ENCODE measurements around the gene ABCB10. TPM values are rescaled to one million over a fixed set of nuclear protein-coding genes. Genes with fewer than 3 reads are reported as not detected.
"Not testable (repeated sequence)": the region's sequence is repeated elsewhere in the genome, so short reads cannot be mapped to it uniquely, and the experiment has no call there.

ABCB10 gene
- total RNA-seq, 2 experiments from 2014 or later: 18.9 to 19.1 TPM

- intact Hi-C loops (cut with micrococcal nuclease): no loop called here
- no peaks in the 10 kb centered on the region for H3K36me3 Mint-ChIP-seq (ENCODE audit: low read depth)
- DNase-seq: no peak
- no peaks in the 10 kb centered on the region for H3K27me3 Mint-ChIP-seq (ENCODE audit: low read depth)
- CTCF ChIA-PET: interaction anchor here (0.6 to 0.9 kb wide), 2 partner anchors 12 to 1697 kb away, joined by 3 read pairs; no protein-coding TSS in a partner anchor
- no peak overlapping the region for H3K27ac Mint-ChIP-seq
- no peaks in the 10 kb centered on the region for H3K9me3 Mint-ChIP-seq
- peaks cover 6% of the 10 kb centered on the region for H3K4me1 Mint-ChIP-seq (ENCODE audit: low read depth)
- no peak overlapping the region for H3K4me3 Mint-ChIP-seq
Measured at GRCh38 chr1:229563701-229564100, 5.2 kb upstream of the ABCB10 start.

- CTCF ChIA-PET: interaction anchor here (0.5 to 0.9 kb wide), 2 partner anchors 12 to 62 kb away, joined by 3 read pairs; no protein-coding TSS in a partner anchor
- peaks cover 6% of the 10 kb centered on the region for H3K4me1 Mint-ChIP-seq (ENCODE audit: low read depth)
- no peaks in the 10 kb centered on the region for H3K36me3 Mint-ChIP-seq (ENCODE audit: low read depth)
- no peak overlapping the region for H3K27ac Mint-ChIP-seq
- H3K9me3 Mint-ChIP-seq: no peaks in the 10 kb centered on the region
- DNase-seq: no peak
- H3K27me3 Mint-ChIP-seq (ENCODE audit: low read depth): no peaks in the 10 kb centered on the region
- intact Hi-C loops (cut with micrococcal nuclease): no loop called here
- H3K4me3 Mint-ChIP-seq: no peak overlapping the region
Measured at GRCh38 chr1:229563241-229563640, 4.7 kb upstream of the ABCB10 start.

GRCh38 chr1:229562686-229563085 lies 4.2 kb upstream of the ABCB10 start:
- CTCF ChIA-PET: interaction anchor here (0.5 to 0.9 kb wide), 2 partner anchors 11 to 61 kb away, joined by 3 read pairs; no protein-coding TSS in a partner anchor
- intact Hi-C loops (cut with micrococcal nuclease): no loop called here
- Mint-ChIP-seq H3K36me3 (ENCODE audit: low read depth) (no peaks in the 10 kb centered on the region), H3K9me3 (no peaks in the 10 kb centered on the region), H3K27ac (no peak overlapping the region), H3K27me3 (ENCODE audit: low read depth) (no peaks in the 10 kb centered on the region), H3K4me1 (ENCODE audit: low read depth) (peaks cover 6% of the 10 kb centered on the region), H3K4me3 (no peak overlapping the region)
- DNase-seq: no peak

- CTCF ChIA-PET: no interaction called here
- H3K36me3 Mint-ChIP-seq (ENCODE audit: low read depth): peaks cover 3% of the 10 kb centered on the region
Measured at GRCh38 chr1:229561141-229561540, 2.6 kb upstream of the ABCB10 start.

GRCh38 chr1:229560124-229560523 lies 1.6 kb upstream of the ABCB10 start:
- H3K36me3 Mint-ChIP-seq (ENCODE audit: low read depth); intact Hi-C loops (cut with micrococcal nuclease); DNase-seq; H3K27ac Mint-ChIP-seq; H3K27me3 Mint-ChIP-seq (ENCODE audit: low read depth); H3K9me3 Mint-ChIP-seq; CTCF ChIA-PET: not testable (repeated sequence)
- Mint-ChIP-seq H3K4me1 (ENCODE audit: low read depth) (peaks cover 22% of the 10 kb centered on the region), H3K4me3 (peak overlapping the region; percentile 47)

More at GRCh38 chr1:229561141-229561540, 2.6 kb upstream of the ABCB10 start:
- Mint-ChIP-seq H3K4me1 (ENCODE audit: low read depth) (peaks cover 19% of the 10 kb centered on the region), H3K4me3 (no peak overlapping the region), H3K9me3 (no peaks in the 10 kb centered on the region), H3K27me3 (ENCODE audit: low read depth) (no peaks in the 10 kb centered on the region), H3K27ac (no peak overlapping the region)
- intact Hi-C loops (cut with micrococcal nuclease): no loop called here
- no peak for DNase-seq

GRCh38 chr1:229559336-229559801 lies 862 bp upstream of the ABCB10 start:
- CTCF ChIA-PET: interaction anchor here (0.6 to 1.3 kb wide), 11 partner anchors 17 to 706 kb away, joined by 3 to 8 read pairs (median 4); partner anchors contain the start of genes CCSAP and NUP133
- H3K27me3 Mint-ChIP-seq (ENCODE audit: low read depth): not testable (repeated sequence)
- DNase-seq: peak; percentile 11

GRCh38 chr1:229557913-229558414 lies 543 bp downstream of the ABCB10 start:
- Mint-ChIP-seq H3K27me3 (ENCODE audit: low read depth) (no peaks in the 10 kb centered on the region), H3K36me3 (ENCODE audit: low read depth) (peaks cover 5% of the 10 kb centered on the region), H3K4me1 (ENCODE audit: low read depth) (peaks cover 27% of the 10 kb centered on the region), H3K27ac (peak overlapping the region; percentile 79), H3K4me3 (peak overlapping the region; percentile 81), H3K9me3 (no peaks in the 10 kb centered on the region)
- intact Hi-C loops (cut with micrococcal nuclease): loop anchor here (1.0 to 5.0 kb wide), 5 partner anchors 117 to 549 kb away; partner anchors contain the start of genes CCSAP and RAB4A
- CTCF ChIA-PET: interaction anchor here (0.7 to 1.2 kb wide), 5 partner anchors 10 to 66 kb away, joined by 3 to 8 read pairs (median 3); no protein-coding TSS in a partner anchor
- peak; percentile 36 for DNase-seq

More at GRCh38 chr1:229559336-229559801, 862 bp upstream of the ABCB10 start:
- H3K36me3 Mint-ChIP-seq (ENCODE audit: low read depth); H3K9me3 Mint-ChIP-seq: not testable (repeated sequence)
- Mint-ChIP-seq H3K27ac (peak overlapping the region; percentile 44), H3K4me3 (peak overlapping the region; percentile 88), H3K4me1 (ENCODE audit: low read depth) (peaks cover 24% of the 10 kb centered on the region)
- intact Hi-C loops (cut with micrococcal nuclease): loop anchor here (1.0 to 5.0 kb wide), 7 partner anchors 17 to 548 kb away; partner anchors contain the start of genes CCSAP, NUP133, RAB4A and TAF5L

GRCh38 chr1:229557200-229557850 lies 1.2 kb downstream of the ABCB10 start:
- intact Hi-C loops (cut with micrococcal nuclease): loop anchor here (1.0 to 5.0 kb wide), 5 partner anchors 116 to 550 kb away; partner anchors contain the start of genes CCSAP and RAB4A
- Mint-ChIP-seq H3K27ac (peak overlapping the region; percentile 79), H3K9me3 (no peaks in the 10 kb centered on the region), H3K36me3 (ENCODE audit: low read depth) (peaks cover 5% of the 10 kb centered on the region), H3K27me3 (ENCODE audit: low read depth) (no peaks in the 10 kb centered on the region), H3K4me1 (ENCODE audit: low read depth) (peaks cover 29% of the 10 kb centered on the region), H3K4me3 (peak overlapping the region; percentile 81)
- CTCF ChIA-PET: interaction anchor here (0.7 to 1.2 kb wide), 3 partner anchors 9 to 53 kb away, joined by 3 read pairs; no protein-coding TSS in a partner anchor
- peak; percentile 54 for DNase-seq

GRCh38 chr1:229554886-229555621 lies 3.5 kb downstream of the ABCB10 start:
- intact Hi-C loops (cut with micrococcal nuclease): loop anchor here (5.0 kb wide), 4 partner anchors 213 to 552 kb away; partner anchors contain the start of genes CCSAP and RAB4A
- no peaks in the 10 kb centered on the region for H3K27me3 Mint-ChIP-seq (ENCODE audit: low read depth)
- no peaks in the 10 kb centered on the region for H3K9me3 Mint-ChIP-seq
- peaks cover 5% of the 10 kb centered on the region for H3K36me3 Mint-ChIP-seq (ENCODE audit: low read depth)
- no peak for DNase-seq
- H3K4me3 Mint-ChIP-seq: no peak overlapping the region
- CTCF ChIA-PET: interaction anchor here (0.5 kb wide), 1 partner anchor 580 kb away, joined by 3 read pairs; no protein-coding TSS in a partner anchor
- H3K27ac Mint-ChIP-seq: no peak overlapping the region
- H3K4me1 Mint-ChIP-seq (ENCODE audit: low read depth): peaks cover 31% of the 10 kb centered on the region

GRCh38 chr1:229553621-229554130 lies 4.8 kb downstream of the ABCB10 start:
- H3K4me1 Mint-ChIP-seq (ENCODE audit: low read depth): peaks cover 25% of the 10 kb centered on the region
- H3K9me3 Mint-ChIP-seq: no peaks in the 10 kb centered on the region
- H3K4me3 Mint-ChIP-seq: no peak overlapping the region
- peaks cover 5% of the 10 kb centered on the region for H3K36me3 Mint-ChIP-seq (ENCODE audit: low read depth)
- H3K27me3 Mint-ChIP-seq (ENCODE audit: low read depth): no peaks in the 10 kb centered on the region
- CTCF ChIA-PET: no interaction called here
- DNase-seq: no peak
- H3K27ac Mint-ChIP-seq: no peak overlapping the region
- intact Hi-C loops (cut with micrococcal nuclease): no loop called here

GRCh38 chr1:229552732-229553131 lies 5.8 kb downstream of the ABCB10 start:
- no peak overlapping the region for H3K27ac Mint-ChIP-seq
- no peaks in the 10 kb centered on the region for H3K27me3 Mint-ChIP-seq (ENCODE audit: low read depth)
- intact Hi-C loops (cut with micrococcal nuclease): no loop called here
- H3K9me3 Mint-ChIP-seq: no peaks in the 10 kb centered on the region
- CTCF ChIA-PET: no interaction called here
- no peak for DNase-seq
- no peak overlapping the region for H3K4me3 Mint-ChIP-seq
- H3K36me3 Mint-ChIP-seq (ENCODE audit: low read depth): peaks cover 5% of the 10 kb centered on the region
- peaks cover 25% of the 10 kb centered on the region for H3K4me1 Mint-ChIP-seq (ENCODE audit: low read depth)
